Ovary (tissue), 9 donors: ENCODE data around the gene NTRK1. TPM values are rescaled to one million over a fixed set of nuclear protein-coding genes. Genes with fewer than 3 reads are reported as not detected.

ENCODE experiments used
- DNase-seq, 5 donors: peaks; one replicate each; pipeline ENCODE4 v3.0.0-alpha.2; 2019 to 2020
- H3K27ac ChIP-seq, 2 donors: fragments of 200-600 bp; one replicate each; pipeline versions ENCODE4 v1.5.1 to v1.8.0; 2019 to 2022
- H3K27me3 ChIP-seq: fragments of 200-600 bp; one replicate; pipeline ENCODE4 v1.8.0; 2022
- H3K36me3 ChIP-seq: fragments of 200-600 bp; sonication (generic); one replicate; pipeline ENCODE4 v1.5.1; 2019
- H3K4me1 ChIP-seq: one replicate; pipeline ENCODE4 v1.8.1; 2013; ENCODE audit warnings: mild to moderate bottlenecking, moderate library complexity; ENCODE audit not compliant: insufficient read depth
- H3K4me3 ChIP-seq: fragments of 200-600 bp; sonication (generic); one replicate; pipeline ENCODE4 v1.5.1; 2017
- H3K9me3 ChIP-seq, 2 donors: fragments of 200-600 bp in 1 of 2; sonication (generic) in 1 of 2; one replicate each; pipeline versions ENCODE4 v1.5.1 to v1.8.1; 2013 to 2019; ENCODE audit warnings: mild to moderate bottlenecking in 1 of 2, moderate library complexity in 1 of 2
- CTCF ChIP-seq, 3 donors: fragments of 450-650 bp in 2 of 3; fragments of 200-600 bp in 1 of 3; IDR thresholded peaks; one replicate each; pipeline versions ENCODE4 v1.5.1 to v1.8.0; 2016 to 2022; ENCODE audit warnings: antibody characterized with exemption in 3 of 3, mild to moderate bottlenecking in 1 of 3
- EP300 ChIP-seq: sonication (generic); formaldehyde crosslinking; IDR thresholded peaks from one replicate; pipeline ENCODE4 v1.6.1; 2017; ENCODE audit warnings: antibody characterized with exemption
- POLR2A ChIP-seq: fragments of 450-650 bp; IDR thresholded peaks from one replicate; pipeline ENCODE4 v1.6.1; 2017; ENCODE audit warnings: antibody characterized with exemption, mild to moderate bottlenecking, moderate library complexity
- WGBS, 3 donors: extraction: QIAGEN DNeasy Blood & Tissue Kit in 1 of 3; methylation state at CpG; one replicate each; pipeline versions ENCODE4 v1.1.5 to v1.1.7; 2013 to 2017; 5-methylcytosine and 5-hydroxymethylcytosine counted together
- intact Hi-C, 4 donors: fragments of 100-400 bp; cut with DNase I; formaldehyde crosslinking; loops; one replicate each; pipeline versions ENCODE4 v1.11.0 to v1.15.1; 2022 to 2023
- polyA plus RNA-seq, 2 donors: library from polyadenylated mRNA; stranded (reverse); fragments of 200-250 nt in 1 of 2; fragments of 350-450 nt in 1 of 2; fragmentation: Illumina TruSeq in 1 of 2; extraction: RNeasy Lipid Tissue Mini Kit (QIAGEN cat#74804) in 1 of 2; gene quantifications; one replicate each; pipeline ENCODE4 v1.2.3, GENCODE V29; 2013 to 2014
- total RNA-seq, 7 donors: library from RNA; depleted of rRNA in 2 of 7; stranded (reverse); fragments of >200 nt in 2 of 7; fragmentation: NEBNext Ultra II Directional in 3 of 7; extraction: Animal tissue kit (Norgen Biotek cat#: 25700) in 3 of 7; gene quantifications; one replicate each; pipeline versions ENCODE4 v1.1.0 to v1.2.4, GENCODE V29; 2016 to 2023
- donor health status: DM: no; HTN: no; CAD: no; lungs with moderate emphysema.
- donor health status: DM: no; HTN: no; CAD: no.
- donor health status: Bipolar disorder and iron deficiency.
- donor health status: DM: yes; HTN: yes; CAD: no.
- donor health status: DM: no; HTN: no; CAD: no.
- donor health status: DM: yes; HTN: yes; CAD: no.

Gene NTRK1
- total and polyA plus RNA-seq, 9 donors: 0.11 to 0.92 (median 0.38) TPM; not detected in 4

DNA sequence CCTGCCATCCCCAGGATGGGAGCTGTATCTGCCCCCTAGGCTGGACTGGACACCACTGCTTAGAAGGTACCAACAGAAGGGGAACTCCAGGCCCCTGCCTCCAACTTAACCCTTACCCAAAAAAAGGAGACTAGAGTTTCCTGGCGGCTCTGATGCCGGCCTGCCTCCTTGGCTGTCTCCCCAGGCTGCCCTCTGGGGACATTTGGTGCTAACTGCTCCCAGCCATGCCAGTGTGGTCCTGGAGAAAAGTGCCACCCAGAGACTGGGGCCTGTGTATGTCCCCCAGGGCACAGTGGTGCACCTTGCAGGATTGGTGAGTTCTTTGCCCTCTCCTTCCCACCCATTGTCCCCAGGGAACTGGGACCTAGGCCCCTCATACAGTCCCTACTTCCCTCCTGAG, 51.6 kb downstream of the NTRK1 start:
- H3K36me3 ChIP-seq: no peaks in the 10 kb centered on the region
- no peak overlapping the region for H3K4me3 ChIP-seq
- WGBS, 3 donors: 74 to 83% (median 76%) methylated on average over 2 of the region's 2 CpGs
- TF ChIP-seq CTCF (IDR thresholded peaks at IDR 0.05): no peak
- TF ChIP-seq POLR2A: no peak
- TF ChIP-seq EP300: no peak
- no peaks in the 10 kb centered on the region for H3K4me1 ChIP-seq
- H3K27me3 ChIP-seq: no peaks in the 10 kb centered on the region
- H3K27ac ChIP-seq: no peak overlapping the region
- H3K9me3 ChIP-seq: no peaks in the 10 kb centered on the region
- intact Hi-C loops: no loop called here
- no peak for DNase-seq

- intact Hi-C loops: no loop called here
- 68 to 75% (median 74%) methylated on average over 24 of the region's 24 CpGs for WGBS, 3 donors
- peak in 1 of 5 donors; percentile 16 for DNase-seq
- H3K9me3 ChIP-seq: no peaks in the 10 kb centered on the region
- H3K4me1 ChIP-seq: no peaks in the 10 kb centered on the region
- no peak for TF ChIP-seq CTCF (IDR thresholded peaks at IDR 0.05)
- TF ChIP-seq EP300: no peak
- no peak for TF ChIP-seq POLR2A
- H3K27me3 ChIP-seq: no peaks in the 10 kb centered on the region
- no peak overlapping the region for H3K27ac ChIP-seq
- H3K4me3 ChIP-seq: no peak overlapping the region
- H3K36me3 ChIP-seq: no peaks in the 10 kb centered on the region
These were observed 52.5 kb downstream of the NTRK1 start for GRCh38 chr1:156912861-156913808.

DNA sequence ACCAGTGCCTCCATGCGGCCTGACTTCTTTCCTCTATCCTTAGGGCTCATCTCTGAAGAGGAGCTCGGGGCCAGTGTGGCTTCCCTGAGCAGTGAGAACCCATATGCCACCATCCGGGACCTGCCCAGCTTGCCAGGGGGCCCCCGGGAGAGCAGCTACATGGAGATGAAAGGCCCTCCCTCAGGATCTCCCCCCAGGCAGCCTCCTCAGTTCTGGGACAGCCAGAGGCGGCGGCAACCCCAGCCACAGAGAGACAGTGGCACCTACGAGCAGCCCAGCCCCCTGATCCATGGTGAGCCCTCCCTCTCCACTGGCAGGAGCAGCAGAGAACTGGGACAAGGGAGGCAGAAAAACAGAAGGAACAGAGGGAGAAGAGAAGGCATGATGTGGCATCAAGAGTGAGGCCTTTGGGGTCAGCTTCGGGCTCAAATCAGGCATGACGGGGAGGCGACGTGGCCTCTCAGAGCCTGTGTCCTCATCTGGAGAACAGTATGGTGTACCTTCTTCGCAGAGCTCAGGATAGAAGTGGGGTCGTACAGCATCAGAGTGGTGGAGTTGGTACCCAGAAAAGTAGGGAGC, 53.2 kb downstream of the NTRK1 start:
- H3K27me3 ChIP-seq: no peaks in the 10 kb centered on the region
- no peaks in the 10 kb centered on the region for H3K36me3 ChIP-seq
- no peaks in the 10 kb centered on the region for H3K9me3 ChIP-seq
- intact Hi-C loops: no loop called here
- DNase-seq: no peak
- TF ChIP-seq POLR2A: no peak
- TF ChIP-seq EP300: no peak
- no peak overlapping the region for H3K4me3 ChIP-seq
- no peaks in the 10 kb centered on the region for H3K4me1 ChIP-seq
- 82 to 89% (median 82%) methylated on average over 13 of the region's 13 CpGs for WGBS, 3 donors
- no peak overlapping the region for H3K27ac ChIP-seq

GRCh38 chr1:156914440-156914856, 53.8 kb downstream of the NTRK1 start:
- no peak for DNase-seq
- TF ChIP-seq POLR2A: no peak
- no peak for TF ChIP-seq EP300
- TF ChIP-seq CTCF (IDR thresholded peaks at IDR 0.05): no peak
- no peaks in the 10 kb centered on the region for H3K9me3 ChIP-seq
- H3K4me1 ChIP-seq: no peaks in the 10 kb centered on the region
- H3K4me3 ChIP-seq: no peak overlapping the region
- WGBS, 3 donors: 35 to 50% (median 44%) methylated on average over 9 of the region's 9 CpGs
- H3K27me3 ChIP-seq: no peaks in the 10 kb centered on the region
- no peak overlapping the region for H3K27ac ChIP-seq
- H3K36me3 ChIP-seq: no peaks in the 10 kb centered on the region
- intact Hi-C loops: no loop called here
